ENCODE results near the gene CRMP1.

DNA sequence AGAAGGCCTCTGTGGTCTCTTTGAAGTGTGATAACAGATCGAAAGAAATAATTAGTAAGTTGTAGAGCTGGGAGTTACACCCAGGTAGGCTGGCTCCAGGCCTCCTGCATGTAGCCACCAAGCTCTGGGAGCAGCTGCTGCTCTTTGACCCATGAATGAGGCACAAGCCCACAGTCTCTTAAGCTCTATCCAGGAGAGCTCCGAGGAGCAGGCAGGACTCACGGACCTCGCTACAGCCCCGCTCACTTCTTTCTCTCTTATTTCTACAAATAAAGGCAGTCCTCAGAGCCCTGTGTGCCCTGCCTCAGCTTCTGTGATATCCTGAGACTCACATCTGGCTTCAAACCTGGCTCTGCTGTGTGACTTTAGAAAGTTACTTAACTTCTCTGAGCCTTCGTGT, 95.0 kb downstream of the CRMP1 start:
- TF ChIP-seq CTCF (IDR thresholded peaks at IDR 0.05) (no peak), POLR2A (IDR thresholded peaks at IDR 0.05) (no peak)

Data from upper lobe of left lung (tissue), 4 donors.